Nephron (organoid): ENCODE results near the gene C17orf114.

ENCODE experiments used
- H3K27ac Mint-ChIP-seq, 3 experiments: 2 replicates each; pipeline ENCODE4 v1.8.0; 2020; ENCODE audit warnings: mixed read lengths in 3 of 3, mild to moderate bottlenecking in 2 of 3, moderate library complexity in 1 of 3
- H3K27me3 Mint-ChIP-seq: 2 replicates; pipeline ENCODE4 v1.8.0; 2021; ENCODE audit warnings: low read depth, mild to moderate bottlenecking, moderate library complexity, mixed read lengths
- H3K36me3 Mint-ChIP-seq: 2 replicates; pipeline ENCODE4 v1.8.0; 2020; ENCODE audit warnings: low read depth, mixed read lengths
- H3K4me1 Mint-ChIP-seq: 2 replicates; pipeline ENCODE4 v1.8.0; 2020; ENCODE audit warnings: mixed read lengths
- H3K4me3 Mint-ChIP-seq, 3 experiments: 2 replicates each; pipeline ENCODE4 v1.8.0; 2020; ENCODE audit warnings: mild to moderate bottlenecking in 3 of 3, mixed read lengths in 3 of 3, moderate library complexity in 2 of 3
- H3K9me3 Mint-ChIP-seq: 2 replicates; pipeline ENCODE4 v1.8.0; 2020; ENCODE audit warnings: mixed read lengths
- TF ChIP-seq, protein P1 (sequence below), 3 experiments: fragments of 200-600 bp; sonication (generic); IDR thresholded peaks; one replicate each; pipeline ENCODE4 v1.5.0; 2021; ENCODE audit warnings: antibody characterized with exemption in 3 of 3; ENCODE audit not compliant: unreplicated experiment in 3 of 3

Gene C17orf114

DNA sequence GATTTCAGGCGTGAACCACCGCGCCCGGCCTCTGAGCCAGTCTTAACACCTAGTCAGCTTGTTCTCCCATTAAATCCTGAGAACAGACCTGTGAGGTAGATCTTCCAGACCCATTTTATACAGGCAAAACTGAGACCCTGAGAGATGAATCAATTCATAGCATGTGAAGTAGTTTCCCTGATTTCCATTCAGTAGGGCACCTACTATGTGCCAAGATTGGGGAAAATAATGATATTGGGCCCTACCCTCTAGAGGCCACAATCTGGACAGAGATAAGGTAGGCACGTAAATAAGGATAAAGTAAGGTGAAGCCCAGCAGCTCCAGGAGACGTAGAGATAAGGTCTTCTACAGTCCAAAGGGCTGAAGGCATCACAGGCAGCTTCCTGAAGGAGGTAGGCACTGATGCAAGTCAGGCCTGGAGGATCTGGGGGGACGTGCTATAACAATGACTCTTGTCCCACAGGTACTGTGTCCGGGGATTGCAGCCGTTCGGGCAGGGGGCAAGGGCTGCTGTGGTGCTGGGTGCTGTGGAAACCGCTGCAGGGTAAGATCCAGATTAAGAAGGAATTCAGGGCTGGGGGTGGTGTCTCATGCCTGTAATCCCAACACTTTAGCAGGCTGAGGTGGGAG is 21.7 kb downstream of the C17orf114 start:
- Mint-ChIP-seq H3K36me3 (no peaks in the 10 kb centered on the region), H3K27me3 (peaks cover 32% of the 10 kb centered on the region), H3K4me1 (no peaks in the 10 kb centered on the region), H3K27ac (no peak overlapping the region), H3K9me3 (no peaks in the 10 kb centered on the region), H3K4me3 (no peak overlapping the region)
- TF ChIP-seq, protein P1, sequence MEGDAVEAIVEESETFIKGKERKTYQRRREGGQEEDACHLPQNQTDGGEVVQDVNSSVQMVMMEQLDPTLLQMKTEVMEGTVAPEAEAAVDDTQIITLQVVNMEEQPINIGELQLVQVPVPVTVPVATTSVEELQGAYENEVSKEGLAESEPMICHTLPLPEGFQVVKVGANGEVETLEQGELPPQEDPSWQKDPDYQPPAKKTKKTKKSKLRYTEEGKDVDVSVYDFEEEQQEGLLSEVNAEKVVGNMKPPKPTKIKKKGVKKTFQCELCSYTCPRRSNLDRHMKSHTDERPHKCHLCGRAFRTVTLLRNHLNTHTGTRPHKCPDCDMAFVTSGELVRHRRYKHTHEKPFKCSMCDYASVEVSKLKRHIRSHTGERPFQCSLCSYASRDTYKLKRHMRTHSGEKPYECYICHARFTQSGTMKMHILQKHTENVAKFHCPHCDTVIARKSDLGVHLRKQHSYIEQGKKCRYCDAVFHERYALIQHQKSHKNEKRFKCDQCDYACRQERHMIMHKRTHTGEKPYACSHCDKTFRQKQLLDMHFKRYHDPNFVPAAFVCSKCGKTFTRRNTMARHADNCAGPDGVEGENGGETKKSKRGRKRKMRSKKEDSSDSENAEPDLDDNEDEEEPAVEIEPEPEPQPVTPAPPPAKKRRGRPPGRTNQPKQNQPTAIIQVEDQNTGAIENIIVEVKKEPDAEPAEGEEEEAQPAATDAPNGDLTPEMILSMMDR (IDR thresholded peaks at IDR 0.05; ENCODE audit: unreplicated experiment in 3 of 3) = no peak

DNA sequence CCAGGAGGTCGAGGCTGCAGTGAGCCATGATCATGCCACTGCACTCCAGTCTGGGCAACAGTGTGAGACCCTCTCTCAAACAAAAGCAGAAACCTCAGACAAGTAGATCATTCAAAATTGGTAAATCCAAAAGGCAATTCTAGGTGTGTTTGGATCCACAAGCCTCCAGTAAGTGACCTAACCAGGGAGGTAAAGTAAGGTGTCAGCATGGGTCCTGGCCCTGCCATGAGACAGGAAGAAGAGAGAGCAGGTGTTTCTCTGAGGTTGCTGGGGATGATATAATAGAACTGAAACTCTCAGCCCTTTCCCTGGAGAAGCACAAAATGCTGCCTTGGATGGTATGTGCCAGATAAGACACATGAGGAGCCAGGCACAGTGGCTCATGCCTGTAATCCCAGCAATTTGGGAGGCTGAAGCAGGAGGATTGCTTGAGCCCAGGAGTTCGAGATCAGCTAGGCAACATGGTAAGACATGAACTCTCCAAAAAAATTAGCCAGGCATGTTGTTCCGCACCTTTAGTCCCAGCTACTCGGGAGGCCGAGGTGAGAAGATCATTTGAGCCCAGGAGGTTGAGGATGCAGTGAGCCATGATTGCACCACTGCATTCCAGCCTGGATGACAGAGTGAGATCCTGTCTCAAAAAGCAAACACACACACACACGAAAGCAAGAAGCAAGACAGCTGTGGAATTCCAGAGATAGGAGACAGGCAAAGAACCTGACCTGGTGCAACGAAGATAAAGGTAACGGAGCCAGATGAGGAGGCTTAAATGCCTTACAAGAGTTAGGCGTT is 24.0 kb downstream of the C17orf114 start:
- Mint-ChIP-seq H3K27ac (no peak overlapping the region), H3K4me3 (no peak overlapping the region), H3K9me3 (no peaks in the 10 kb centered on the region), H3K4me1 (no peaks in the 10 kb centered on the region), H3K27me3 (peaks cover 31% of the 10 kb centered on the region), H3K36me3 (no peaks in the 10 kb centered on the region)
- TF ChIP-seq, protein P1 (IDR thresholded peaks at IDR 0.05; ENCODE audit: unreplicated experiment in 3 of 3) = no peak

- no peak overlapping the region for H3K4me3 Mint-ChIP-seq
- H3K9me3 Mint-ChIP-seq = no peaks in the 10 kb centered on the region
- H3K27me3 Mint-ChIP-seq = peaks cover 38% of the 10 kb centered on the region
- H3K4me1 Mint-ChIP-seq = no peaks in the 10 kb centered on the region
- no peak overlapping the region for H3K27ac Mint-ChIP-seq
- TF ChIP-seq, protein P1 (IDR thresholded peaks at IDR 0.05; ENCODE audit: unreplicated experiment in 3 of 3) = no peak
- no peaks in the 10 kb centered on the region for H3K36me3 Mint-ChIP-seq
Observed at GRCh38 chr17:4772235-4772613, 29.9 kb downstream of the C17orf114 start.

DNA sequence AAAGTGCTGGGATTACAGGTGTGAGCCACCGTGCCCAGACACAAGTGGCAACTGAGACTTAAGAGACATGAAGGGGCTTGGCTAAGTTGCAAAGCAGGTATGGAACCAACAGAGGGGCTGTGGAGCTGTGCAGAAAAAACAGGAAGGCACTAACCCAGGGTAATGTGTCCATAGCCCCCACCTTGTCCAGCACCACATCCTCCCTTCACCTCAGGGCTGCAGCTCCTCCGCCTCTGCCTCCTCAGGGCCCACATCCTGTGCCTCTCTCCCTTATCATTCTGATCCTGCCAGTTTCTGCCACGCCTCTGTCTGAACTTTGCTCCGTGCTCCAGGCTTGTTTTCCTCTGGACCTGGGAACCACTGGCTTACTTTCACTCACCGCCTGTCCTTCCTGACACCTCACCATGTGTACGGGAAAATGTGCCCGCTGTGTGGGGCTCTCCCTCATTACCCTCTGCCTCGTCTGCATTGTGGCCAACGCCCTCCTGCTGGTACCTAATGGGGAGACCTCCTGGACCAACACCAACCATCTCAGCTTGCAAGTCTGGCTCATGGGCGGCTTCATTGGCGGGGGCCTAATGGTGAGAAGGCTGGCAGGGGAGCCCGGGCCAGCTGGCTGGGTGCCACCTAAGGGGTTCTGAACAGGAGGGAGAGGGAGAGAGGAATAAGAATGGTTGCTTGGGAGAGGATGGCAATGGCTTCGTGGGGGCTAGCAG is 30.5 kb downstream of the C17orf114 start, which contains the start of gene TM4SF5:
Gene TM4SF5, plus strand, starts transcription at position 368 of the 716 bp plus-strand sequence. Its CDS starts 37 bp downstream, at position 405.
- H3K27me3 Mint-ChIP-seq = peaks cover 33% of the 10 kb centered on the region
- H3K9me3 Mint-ChIP-seq = no peaks in the 10 kb centered on the region
- H3K36me3 Mint-ChIP-seq = no peaks in the 10 kb centered on the region
- H3K27ac Mint-ChIP-seq = no peak within 1 kb of the TSS
- no peaks in the 10 kb centered on the region for H3K4me1 Mint-ChIP-seq
- TF ChIP-seq, protein P1 (IDR thresholded peaks at IDR 0.05; ENCODE audit: unreplicated experiment in 3 of 3) = no peak
- H3K4me3 Mint-ChIP-seq = no peak within 1 kb of the TSS

GRCh38 chr17:4769628-4770027 is 32.5 kb downstream of the C17orf114 start:
- Mint-ChIP-seq H3K4me3 (no peak overlapping the region), H3K27ac (no peak overlapping the region), H3K9me3 (no peaks in the 10 kb centered on the region), H3K27me3 (peaks cover 32% of the 10 kb centered on the region), H3K4me1 (no peaks in the 10 kb centered on the region), H3K36me3 (no peaks in the 10 kb centered on the region)
- TF ChIP-seq, protein P1 (IDR thresholded peaks at IDR 0.05; ENCODE audit: unreplicated experiment in 3 of 3) = no peak
